ENCODE data around the gene LRFN5.

LRFN5 gene

DNA sequence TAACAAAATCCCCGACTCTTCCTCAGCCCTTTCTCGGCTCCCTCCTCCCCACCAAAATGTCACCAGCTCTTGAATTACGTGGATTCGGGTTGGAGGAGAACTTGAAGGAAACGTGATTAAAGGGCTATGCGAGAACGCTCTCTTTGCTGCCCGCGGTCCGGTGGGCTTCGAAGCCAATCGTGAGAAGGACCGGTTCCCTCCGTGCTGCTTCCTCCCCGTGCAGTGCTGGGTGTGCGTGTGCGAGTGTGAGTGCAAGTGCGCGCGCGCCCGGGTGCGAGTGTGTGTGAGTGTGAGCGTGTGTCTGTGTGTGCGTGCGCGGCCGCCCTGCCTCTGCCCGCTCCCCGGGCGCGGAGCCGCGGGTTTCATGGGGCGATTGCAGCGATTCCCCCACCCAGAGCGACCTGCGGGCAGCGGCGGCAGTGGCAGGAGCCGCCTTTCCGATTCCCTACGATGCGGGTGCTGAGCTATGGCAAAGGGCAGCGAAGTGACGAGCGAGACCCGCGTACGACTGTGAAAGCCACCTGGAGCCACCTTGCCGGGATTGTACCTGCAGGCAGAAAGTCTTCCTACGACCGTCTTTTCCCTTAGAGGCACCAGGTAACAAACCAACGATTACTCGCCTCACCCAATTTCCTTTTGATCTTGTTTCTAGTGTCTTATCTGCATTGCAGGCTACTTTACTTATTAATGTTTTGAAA lies 1.4 kb downstream of the LRFN5 start:
- no peak overlapping the region for H2BK15ac ChIP-seq (ENCODE audit: low read length)
- no peak overlapping the region for H4K8ac ChIP-seq (ENCODE audit: low read depth, low read length)
- H2BK5ac ChIP-seq (ENCODE audit: low read length): no peak overlapping the region
- no peak overlapping the region for H4K91ac ChIP-seq (ENCODE audit: low read depth, low read length, poor library complexity)
- H3K14ac ChIP-seq (ENCODE audit: low read length): no peak overlapping the region
- no peaks in the 10 kb centered on the region for H3K79me1 ChIP-seq (ENCODE audit: low read depth, low read length)
- H3K4me1 ChIP-seq (ENCODE audit: control insufficient read depth in 2 of 2, insufficient read depth in 1 of 2, low read depth in 1 of 2, low read length in 2 of 2): peaks cover 9 to 13% of the 10 kb centered on the region in 2 donors
- no peaks in the 10 kb centered on the region for H3K9me3 ChIP-seq (replicated peaks in 1 of 2; ENCODE audit: control insufficient read depth in 2 of 2, insufficient read depth in 1 of 2, low read depth in 1 of 2, low read length in 2 of 2)
- H2AFZ ChIP-seq (ENCODE audit: low read length): peak overlapping the region; percentile 96
- WGBS, 2 donors (ENCODE audit: extremely low coverage in 2 of 2, insufficient read length in 2 of 2, insufficient replicate concordance in 1 of 2): no CpG with 5 or more reads among the region's 55 CpGs
- H3K4me3 ChIP-seq (ENCODE audit: low read length in 2 of 2): peak overlapping the region; percentile 55 to 82
- DNase-seq (ENCODE audit: low spot score): no peak
- no peak overlapping the region for H2BK120ac ChIP-seq (ENCODE audit: low read depth, low read length)
- H2AK5ac ChIP-seq (ENCODE audit: low read depth, low read length): no peak overlapping the region
- H3K27ac ChIP-seq (replicated peaks; ENCODE audit: low read length): no peak overlapping the region
- no peaks in the 10 kb centered on the region for H3K36me3 ChIP-seq (replicated peaks in 1 of 2; ENCODE audit: control insufficient read depth in 2 of 2, insufficient read depth in 2 of 2, low read length in 2 of 2)
- H3K4me2 ChIP-seq (ENCODE audit: insufficient read depth, low read length, poor library complexity, severe bottlenecking): peak overlapping the region; percentile 87
- peak overlapping the region; percentile 20 for H3K18ac ChIP-seq (ENCODE audit: low read length)
- H3K23ac ChIP-seq (ENCODE audit: low read depth, low read length, poor library complexity): peak overlapping the region; percentile 76
- H3K9ac ChIP-seq (ENCODE audit: low read depth, low read length, poor library complexity): peak overlapping the region; percentile 46
- no peak overlapping the region for H2BK12ac ChIP-seq (ENCODE audit: low read length)
- peaks cover 10 to 47% (median 40%) of the 10 kb centered on the region in 3 experiments for H3K27me3 ChIP-seq (ENCODE audit: control insufficient read depth in 3 of 3, insufficient read depth in 3 of 3, low read depth in 1 of 3, low read length in 3 of 3)
- no peak overlapping the region for H3K4ac ChIP-seq (ENCODE audit: low read length)

- Histone ChIP-seq H3K4me3 (ENCODE audit: low read length in 2 of 2) (no peak overlapping the region), H2BK5ac (ENCODE audit: low read length) (no peak overlapping the region), H3K4me1 (ENCODE audit: control insufficient read depth in 2 of 2, insufficient read depth in 1 of 2, low read depth in 1 of 2, low read length in 2 of 2) (peaks cover 9 to 13% of the 10 kb centered on the region in 2 donors), H3K9me3 (replicated peaks in 1 of 2; ENCODE audit: control insufficient read depth in 2 of 2, insufficient read depth in 1 of 2, low read depth in 1 of 2, low read length in 2 of 2) (no peaks in the 10 kb centered on the region), H3K23ac (ENCODE audit: low read depth, low read length, poor library complexity) (no peak overlapping the region), H3K18ac (ENCODE audit: low read length) (no peak overlapping the region), H4K91ac (ENCODE audit: low read depth, low read length, poor library complexity) (no peak overlapping the region), H3K79me1 (ENCODE audit: low read depth, low read length) (no peaks in the 10 kb centered on the region), H3K4me2 (ENCODE audit: insufficient read depth, low read length, poor library complexity, severe bottlenecking) (no peak overlapping the region), H2BK120ac (ENCODE audit: low read depth, low read length) (no peak overlapping the region), H2AFZ (ENCODE audit: low read length) (no peak overlapping the region), H3K4ac (ENCODE audit: low read length) (no peak overlapping the region), H3K36me3 (replicated peaks in 1 of 2; ENCODE audit: control insufficient read depth in 2 of 2, insufficient read depth in 2 of 2, low read length in 2 of 2) (no peaks in the 10 kb centered on the region), H2AK5ac (ENCODE audit: low read depth, low read length) (no peak overlapping the region), H2BK15ac (ENCODE audit: low read length) (no peak overlapping the region), H4K8ac (ENCODE audit: low read depth, low read length) (no peak overlapping the region), H2BK12ac (ENCODE audit: low read length) (no peak overlapping the region), H3K14ac (ENCODE audit: low read length) (no peak overlapping the region), H3K9ac (ENCODE audit: low read depth, low read length, poor library complexity) (no peak overlapping the region), H3K27me3 (ENCODE audit: control insufficient read depth in 3 of 3, insufficient read depth in 3 of 3, low read depth in 1 of 3, low read length in 3 of 3) (peaks cover 10 to 47% (median 40%) of the 10 kb centered on the region in 3 experiments), H3K27ac (replicated peaks; ENCODE audit: low read length) (no peak overlapping the region)
- WGBS, 2 donors (ENCODE audit: extremely low coverage in 2 of 2, insufficient read length in 2 of 2, insufficient replicate concordance in 1 of 2): no CpG with 5 or more reads among the region's 15 CpGs
- no peak for DNase-seq (ENCODE audit: low spot score)
These were observed 2.2 kb downstream of the LRFN5 start for GRCh38 chr14:41608681-41609390.

DNA sequence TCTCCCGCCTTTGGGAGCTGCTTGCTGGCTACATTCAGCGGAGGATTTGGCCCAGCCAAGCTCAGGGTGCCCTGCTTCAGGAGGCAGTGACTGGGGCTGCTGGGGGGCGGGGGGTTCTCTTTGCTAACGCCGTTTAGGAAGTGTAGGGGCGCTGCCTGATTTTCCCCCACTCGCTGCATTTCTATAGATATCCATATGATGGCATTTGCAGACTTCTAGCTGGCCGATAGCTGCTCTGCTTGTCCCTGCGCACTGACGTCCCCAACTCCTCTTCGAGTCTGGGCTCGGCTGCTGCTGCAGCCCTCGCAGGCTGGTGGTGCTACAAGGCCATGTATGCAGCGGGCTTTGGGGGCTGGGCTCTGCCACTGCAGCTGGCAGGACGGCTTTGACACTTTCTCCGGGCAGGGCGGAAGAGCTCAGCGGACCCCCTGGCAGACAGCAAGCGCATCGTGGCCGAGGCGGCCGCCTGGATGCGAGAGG lies 3.1 kb downstream of the LRFN5 start:
- no peak overlapping the region for H3K4ac ChIP-seq (ENCODE audit: low read length)
- peak overlapping the region; percentile 86 for H2AFZ ChIP-seq (ENCODE audit: low read length)
- no CpG with 5 or more reads among the region's 24 CpGs for WGBS, 2 donors (ENCODE audit: extremely low coverage in 2 of 2, insufficient read length in 2 of 2, insufficient replicate concordance in 1 of 2)
- no peak overlapping the region for H2BK15ac ChIP-seq (ENCODE audit: low read length)
- H3K14ac ChIP-seq (ENCODE audit: low read length): no peak overlapping the region
- H3K27me3 ChIP-seq (ENCODE audit: control insufficient read depth in 3 of 3, insufficient read depth in 3 of 3, low read depth in 1 of 3, low read length in 3 of 3): peaks cover 10 to 47% (median 37%) of the 10 kb centered on the region in 3 experiments
- H3K18ac ChIP-seq (ENCODE audit: low read length): no peak overlapping the region
- no peak overlapping the region for H2BK5ac ChIP-seq (ENCODE audit: low read length)
- H4K8ac ChIP-seq (ENCODE audit: low read depth, low read length): no peak overlapping the region
- no peaks in the 10 kb centered on the region for H3K9me3 ChIP-seq (replicated peaks in 1 of 2; ENCODE audit: control insufficient read depth in 2 of 2, insufficient read depth in 1 of 2, low read depth in 1 of 2, low read length in 2 of 2)
- H3K4me2 ChIP-seq (ENCODE audit: insufficient read depth, low read length, poor library complexity, severe bottlenecking): peak overlapping the region; percentile 73
- peak; percentile 62 for DNase-seq (ENCODE audit: low spot score)
- H2AK5ac ChIP-seq (ENCODE audit: low read depth, low read length): no peak overlapping the region
- H3K79me1 ChIP-seq (ENCODE audit: low read depth, low read length): no peaks in the 10 kb centered on the region
- H3K4me3 ChIP-seq (ENCODE audit: low read length in 2 of 2): peak overlapping the region; percentile 30 to 63
- peaks cover 9 to 13% of the 10 kb centered on the region in 2 donors for H3K4me1 ChIP-seq (ENCODE audit: control insufficient read depth in 2 of 2, insufficient read depth in 1 of 2, low read depth in 1 of 2, low read length in 2 of 2)
- H4K91ac ChIP-seq (ENCODE audit: low read depth, low read length, poor library complexity): no peak overlapping the region
- no peaks in the 10 kb centered on the region for H3K36me3 ChIP-seq (replicated peaks in 1 of 2; ENCODE audit: control insufficient read depth in 2 of 2, insufficient read depth in 2 of 2, low read length in 2 of 2)
- no peak overlapping the region for H2BK12ac ChIP-seq (ENCODE audit: low read length)
- no peak overlapping the region for H3K27ac ChIP-seq (replicated peaks; ENCODE audit: low read length)
- no peak overlapping the region for H2BK120ac ChIP-seq (ENCODE audit: low read depth, low read length)
- H3K9ac ChIP-seq (ENCODE audit: low read depth, low read length, poor library complexity): peak overlapping the region; percentile 24
- no peak overlapping the region for H3K23ac ChIP-seq (ENCODE audit: low read depth, low read length, poor library complexity)

GRCh38 chr14:41615011-41615595 lies 8.4 kb downstream of the LRFN5 start:
- Histone ChIP-seq H3K14ac (ENCODE audit: low read length) (no peak overlapping the region), H2BK12ac (ENCODE audit: low read length) (no peak overlapping the region), H2BK120ac (ENCODE audit: low read depth, low read length) (no peak overlapping the region), H3K9ac (ENCODE audit: low read depth, low read length, poor library complexity) (no peak overlapping the region), H4K91ac (ENCODE audit: low read depth, low read length, poor library complexity) (no peak overlapping the region), H2AFZ (ENCODE audit: low read length) (no peak overlapping the region), H3K18ac (ENCODE audit: low read length) (no peak overlapping the region), H2BK5ac (ENCODE audit: low read length) (no peak overlapping the region), H3K36me3 (replicated peaks in 1 of 2; ENCODE audit: control insufficient read depth in 2 of 2, insufficient read depth in 2 of 2, low read length in 2 of 2) (no peaks in the 10 kb centered on the region), H3K27ac (replicated peaks; ENCODE audit: low read length) (no peak overlapping the region), H3K27me3 (ENCODE audit: control insufficient read depth in 3 of 3, insufficient read depth in 3 of 3, low read depth in 1 of 3, low read length in 3 of 3) (peaks cover 0 to 7% (median 4%) of the 10 kb centered on the region in 3 experiments), H3K4ac (ENCODE audit: low read length) (no peak overlapping the region), H2AK5ac (ENCODE audit: low read depth, low read length) (no peak overlapping the region), H3K4me3 (ENCODE audit: low read length in 2 of 2) (no peak overlapping the region), H2BK15ac (ENCODE audit: low read length) (no peak overlapping the region), H3K23ac (ENCODE audit: low read depth, low read length, poor library complexity) (no peak overlapping the region), H3K79me1 (ENCODE audit: low read depth, low read length) (no peaks in the 10 kb centered on the region), H4K8ac (ENCODE audit: low read depth, low read length) (no peak overlapping the region), H3K9me3 (replicated peaks in 1 of 2; ENCODE audit: control insufficient read depth in 2 of 2, insufficient read depth in 1 of 2, low read depth in 1 of 2, low read length in 2 of 2) (no peaks in the 10 kb centered on the region), H3K4me1 (ENCODE audit: control insufficient read depth in 2 of 2, insufficient read depth in 1 of 2, low read depth in 1 of 2, low read length in 2 of 2) (no peaks in the 10 kb centered on the region), H3K4me2 (ENCODE audit: insufficient read depth, low read length, poor library complexity, severe bottlenecking) (no peak overlapping the region)
- DNase-seq (ENCODE audit: low spot score): no peak
- no CpG with 5 or more reads among the region's 2 CpGs for WGBS, 2 donors (ENCODE audit: extremely low coverage in 2 of 2, insufficient read length in 2 of 2, insufficient replicate concordance in 1 of 2)
